GM20000 (cell line): ENCODE measurements around the gene HIPK2.

Experiments
- DNase-seq: peaks from one replicate; pipeline ENCODE4 v3.0.0; 2012; ENCODE audit warnings: low spot score
- TF ChIP-seq, protein P1 (sequence below): IDR thresholded peaks from 2 replicates; pipeline ENCODE4 v1.5.1; 2012; ENCODE audit warnings: mild to moderate bottlenecking, control low read depth; ENCODE audit errors: extremely low read depth, missing control alignments

HIPK2 gene

DNA sequence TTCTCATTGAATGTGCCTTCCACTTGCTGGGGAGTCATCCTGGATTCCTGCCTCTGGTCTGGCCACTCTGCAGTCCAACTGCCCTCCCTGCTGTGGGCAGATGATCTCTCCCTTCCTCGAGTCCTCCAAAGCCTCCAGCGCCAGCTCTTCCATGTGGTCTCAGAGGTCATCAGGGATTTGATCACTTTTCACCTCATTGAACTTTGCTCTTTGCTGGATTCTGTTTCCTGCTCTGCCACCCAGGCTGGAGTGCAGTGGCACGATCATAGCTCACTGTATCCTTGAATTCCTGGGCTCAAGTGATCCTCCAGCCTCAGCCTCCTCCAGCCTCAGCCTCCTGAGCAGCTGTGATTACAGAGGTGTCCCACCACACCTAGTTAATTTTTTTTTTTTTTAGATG, 29.2 kb upstream of the HIPK2 start:
- TF ChIP-seq, protein P1, sequence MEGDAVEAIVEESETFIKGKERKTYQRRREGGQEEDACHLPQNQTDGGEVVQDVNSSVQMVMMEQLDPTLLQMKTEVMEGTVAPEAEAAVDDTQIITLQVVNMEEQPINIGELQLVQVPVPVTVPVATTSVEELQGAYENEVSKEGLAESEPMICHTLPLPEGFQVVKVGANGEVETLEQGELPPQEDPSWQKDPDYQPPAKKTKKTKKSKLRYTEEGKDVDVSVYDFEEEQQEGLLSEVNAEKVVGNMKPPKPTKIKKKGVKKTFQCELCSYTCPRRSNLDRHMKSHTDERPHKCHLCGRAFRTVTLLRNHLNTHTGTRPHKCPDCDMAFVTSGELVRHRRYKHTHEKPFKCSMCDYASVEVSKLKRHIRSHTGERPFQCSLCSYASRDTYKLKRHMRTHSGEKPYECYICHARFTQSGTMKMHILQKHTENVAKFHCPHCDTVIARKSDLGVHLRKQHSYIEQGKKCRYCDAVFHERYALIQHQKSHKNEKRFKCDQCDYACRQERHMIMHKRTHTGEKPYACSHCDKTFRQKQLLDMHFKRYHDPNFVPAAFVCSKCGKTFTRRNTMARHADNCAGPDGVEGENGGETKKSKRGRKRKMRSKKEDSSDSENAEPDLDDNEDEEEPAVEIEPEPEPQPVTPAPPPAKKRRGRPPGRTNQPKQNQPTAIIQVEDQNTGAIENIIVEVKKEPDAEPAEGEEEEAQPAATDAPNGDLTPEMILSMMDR: no peak
- DNase-seq: no peak

- TF ChIP-seq, protein P1: no peak
Measured at GRCh38 chr7:139804571-139804970, 26.8 kb upstream of the HIPK2 start.

GRCh38 chr7:139799586-139799985, 21.8 kb upstream of the HIPK2 start:
- TF ChIP-seq, protein P1: no peak
- DNase-seq: no peak

More at GRCh38 chr7:139804571-139804970, 26.8 kb upstream of the HIPK2 start:
- no peak for DNase-seq

DNA sequence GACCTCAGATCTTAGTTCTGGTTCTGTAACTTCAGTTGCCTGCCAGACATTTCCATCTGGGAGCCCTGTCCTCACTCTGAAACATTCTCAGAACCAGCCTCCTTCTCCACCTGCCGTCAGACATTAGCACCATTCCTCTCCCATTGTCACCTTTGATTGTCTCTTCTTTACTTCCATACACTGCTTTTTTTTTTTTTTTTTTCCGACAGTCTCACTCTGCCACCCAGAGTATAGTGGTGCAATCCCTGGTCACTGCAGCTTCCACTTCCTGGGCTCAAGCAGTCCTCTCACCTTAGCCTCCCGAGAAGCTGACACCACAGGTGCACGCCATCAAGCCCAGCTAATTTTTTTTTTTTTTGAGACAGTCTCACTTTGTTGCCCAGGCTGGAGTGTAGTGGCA, 21.1 kb upstream of the HIPK2 start:
- no peak for DNase-seq
- TF ChIP-seq, protein P1: no peak

DNA sequence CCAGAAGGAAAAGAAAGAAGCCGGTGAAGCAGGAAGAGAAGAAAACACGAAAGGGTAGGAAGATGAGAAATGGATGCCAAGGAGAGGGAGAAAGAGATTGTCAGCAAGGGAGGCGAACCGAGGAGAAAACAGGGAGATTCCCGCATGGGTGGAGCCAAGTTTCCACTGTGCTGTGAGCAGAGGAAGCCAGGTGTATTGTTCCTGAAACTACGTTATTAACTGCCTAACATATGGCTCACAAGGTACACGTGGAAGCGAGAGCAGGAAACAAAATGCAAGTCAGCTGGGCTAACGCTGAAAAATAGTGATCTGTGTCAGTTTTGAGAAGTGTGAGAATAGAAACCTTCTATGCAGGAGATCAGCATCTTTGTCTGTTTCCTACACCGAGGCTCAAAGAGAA, 20.4 kb upstream of the HIPK2 start:
- peak; percentile 48 for DNase-seq
- TF ChIP-seq, protein P1: no peak

DNA sequence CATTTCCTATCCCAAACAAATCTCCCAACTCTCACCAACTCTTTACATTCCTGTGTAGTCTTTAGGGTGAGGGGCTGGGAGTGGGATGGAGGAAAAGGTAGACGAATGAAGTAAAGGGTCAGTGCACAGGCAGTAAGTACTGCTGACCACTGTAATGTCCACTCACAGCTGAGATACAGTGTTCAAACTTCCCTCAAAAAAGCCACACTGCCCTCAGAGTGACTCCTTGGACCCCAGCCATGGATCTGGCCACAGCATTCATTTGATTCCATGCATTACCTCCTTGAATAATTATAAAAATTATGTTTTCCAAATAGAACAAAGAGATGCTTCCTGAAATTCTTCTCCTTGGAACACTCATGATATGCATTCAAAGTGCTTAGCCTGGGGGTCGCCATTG, 19.8 kb upstream of the HIPK2 start:
- no peak for DNase-seq
- TF ChIP-seq, protein P1: no peak

- TF ChIP-seq, protein P1: no peak
- no peak for DNase-seq
Measured at GRCh38 chr7:139791316-139791715, 13.5 kb upstream of the HIPK2 start.
